Progenitor cell of endocrine pancreas (in vitro differentiated cells): ENCODE data around the gene ATF5. TPM values are rescaled to one million over a fixed set of nuclear protein-coding genes. Genes with fewer than 3 reads are reported as not detected.
A peak's percentile ranks its signal among the peaks of the same experiment; 100 is the strongest.
"Not testable (repeated sequence)": the region's sequence is repeated elsewhere in the genome, so short reads cannot be mapped to it uniquely, and the experiment has no call there.

ENCODE experiments used
- DNase-seq: peaks from one replicate; pipeline ENCODE4 v3.0.0; 2021; ENCODE audit warnings: low spot score; ENCODE audit not compliant: unreplicated experiment
- H3K27ac Mint-ChIP-seq: 2 replicates; pipeline ENCODE4 v1.8.0; 2021; ENCODE audit warnings: mild to moderate bottlenecking, moderate library complexity, mixed read lengths
- H3K27me3 Mint-ChIP-seq: 2 replicates; pipeline ENCODE4 v1.8.0; 2021; ENCODE audit warnings: mixed read lengths
- H3K36me3 Mint-ChIP-seq: 2 replicates; pipeline ENCODE4 v1.8.0; 2022; ENCODE audit warnings: mixed read lengths; ENCODE audit not compliant: insufficient read depth
- H3K4me1 Mint-ChIP-seq: 2 replicates; pipeline ENCODE4 v1.8.0; 2021; ENCODE audit warnings: low read depth, mixed read lengths
- H3K4me3 Mint-ChIP-seq: 2 replicates; pipeline ENCODE4 v1.8.0; 2021; ENCODE audit warnings: low read depth, mild to moderate bottlenecking, moderate library complexity, mixed read lengths
- H3K9me3 Mint-ChIP-seq: 2 replicates; pipeline ENCODE4 v1.8.0; 2021; ENCODE audit warnings: low read depth, mixed read lengths
- CTCF ChIP-seq: fragments of 200-600 bp; sonication (generic); IDR thresholded peaks from one replicate; pipeline ENCODE4 v1.5.0; 2021; ENCODE audit warnings: antibody characterized with exemption, mild to moderate bottlenecking; ENCODE audit not compliant: unreplicated experiment
- total RNA-seq: library from RNA; stranded (reverse); gene quantifications from 2 replicates; pipeline ENCODE4 v1.2.1, GENCODE V29; 2021

The ATF5 gene
- total RNA-seq, 1 donor from 2014 or later: 14.5 TPM

- Mint-ChIP-seq H3K27me3 (no peaks in the 10 kb centered on the region), H3K9me3 (no peaks in the 10 kb centered on the region), H3K4me1 (peaks cover 16% of the 10 kb centered on the region), H3K36me3 (peaks cover 16% of the 10 kb centered on the region), H3K4me3 (no peak overlapping the region), H3K27ac (peak overlapping the region; percentile 86)
- no peak for DNase-seq
- TF ChIP-seq CTCF: no peak
These were observed 8.2 kb upstream of the ATF5 start for GRCh38 chr19:49920624-49921363.

- H3K4me3 Mint-ChIP-seq: no peak overlapping the region
- H3K9me3 Mint-ChIP-seq: no peaks in the 10 kb centered on the region
- H3K4me1 Mint-ChIP-seq: peaks cover 15% of the 10 kb centered on the region
- no peak for DNase-seq
- H3K27ac Mint-ChIP-seq: peak overlapping the region; percentile 71
- H3K27me3 Mint-ChIP-seq: no peaks in the 10 kb centered on the region
- H3K36me3 Mint-ChIP-seq: peaks cover 15% of the 10 kb centered on the region
- TF ChIP-seq CTCF: no peak
These were observed 6.9 kb upstream of the ATF5 start for GRCh38 chr19:49921871-49922795.

- H3K4me1 Mint-ChIP-seq: peaks cover 20% of the 10 kb centered on the region
- no peak overlapping the region for H3K27ac Mint-ChIP-seq
- H3K4me3 Mint-ChIP-seq: no peak overlapping the region
- DNase-seq: no peak
- H3K36me3 Mint-ChIP-seq: peaks cover 13% of the 10 kb centered on the region
- no peaks in the 10 kb centered on the region for H3K9me3 Mint-ChIP-seq
- TF ChIP-seq CTCF: no peak
- no peaks in the 10 kb centered on the region for H3K27me3 Mint-ChIP-seq
These were observed 5.7 kb upstream of the ATF5 start for GRCh38 chr19:49923055-49924003.

- no peak for DNase-seq
- TF ChIP-seq CTCF: no peak
- Mint-ChIP-seq H3K4me1 (peaks cover 24% of the 10 kb centered on the region), H3K4me3 (no peak overlapping the region), H3K9me3 (no peaks in the 10 kb centered on the region), H3K27me3 (no peaks in the 10 kb centered on the region), H3K27ac (no peak overlapping the region), H3K36me3 (peaks cover 12% of the 10 kb centered on the region)
These were observed 4.8 kb upstream of the ATF5 start for GRCh38 chr19:49924004-49924880.

- H3K27me3 Mint-ChIP-seq, H3K4me3 Mint-ChIP-seq, H3K9me3 Mint-ChIP-seq, DNase-seq: not testable (repeated sequence)
- peaks cover 10% of the 10 kb centered on the region for H3K36me3 Mint-ChIP-seq
- H3K4me1 Mint-ChIP-seq: peaks cover 24% of the 10 kb centered on the region
- H3K27ac Mint-ChIP-seq: peak overlapping the region; percentile 29
These were observed 4.2 kb upstream of the ATF5 start for GRCh38 chr19:49924881-49925210.
